Bronchial epithelial cell (primary cell): ENCODE measurements around the gene C1orf87. TPM values are rescaled to one million over a fixed set of nuclear protein-coding genes. Genes with fewer than 3 reads are reported as not detected.

Experiments used
- DNase-seq: peaks from one replicate; pipeline ENCODE4 v3.0.0-alpha.2; 2010; ENCODE audit warnings: low read depth
- FAIRE-seq: peaks from 2 replicates; lab custom pipeline; 2011; peaks lifted over from hg19 to GRCh38; lab: Jason Lieb, UNC
- H3K27me3 ChIP-seq: 2 replicates; pipeline ENCODE4 v1.5.1; 2011; ENCODE audit warnings: low read length; ENCODE audit not compliant: control insufficient read depth, insufficient read depth
- H3K36me3 ChIP-seq: 2 replicates; pipeline ENCODE4 v1.5.1; 2011; ENCODE audit warnings: low read length; ENCODE audit not compliant: control insufficient read depth, insufficient read depth
- H3K4me3 ChIP-seq: 2 replicates; pipeline ENCODE4 v1.5.1; 2011; ENCODE audit warnings: mild to moderate bottlenecking, low read depth, low read length, control low read depth
- total RNA-seq: library from RNA; depleted of rRNA; stranded (reverse); fragments of >200 nt; gene quantifications from 2 replicates; pipeline ENCODE4 v1.2.1, GENCODE V29; 2014
- TF ChIP-seq, protein P1 (sequence below): IDR thresholded peaks from 2 replicates; pipeline ENCODE4 v1.5.1; 2011; ENCODE audit warnings: mild to moderate bottlenecking, moderate library complexity, low read length, control low read depth, inconsistent platforms; ENCODE audit not compliant: insufficient read depth, severe bottlenecking

Gene C1orf87
- total RNA-seq, 1 donor from 2014 or later = not detected

DNA sequence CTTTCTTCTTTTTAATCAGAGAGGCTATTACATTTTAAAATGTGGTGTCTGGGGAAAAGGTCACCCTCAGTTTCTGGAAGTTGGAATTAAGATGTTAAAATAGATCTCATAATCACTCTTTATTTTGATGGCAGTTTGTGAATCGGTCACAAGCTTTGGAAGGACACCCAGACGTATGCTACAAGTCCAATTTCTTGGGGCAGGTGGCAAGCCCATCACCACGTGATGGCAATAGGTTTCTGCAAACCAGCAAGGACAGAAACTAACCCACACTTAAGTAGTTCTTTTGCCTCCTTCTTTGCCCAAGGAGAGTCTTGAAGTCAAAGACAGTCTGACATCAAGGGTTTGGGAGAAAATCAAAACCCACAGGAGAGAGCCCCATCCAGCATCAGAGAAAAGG, 72.9 kb downstream of the C1orf87 start:
- FAIRE-seq (no peak), DNase-seq (no peak)
- Histone ChIP-seq H3K4me3 (no peak overlapping the region), H3K36me3 (no peaks in the 10 kb centered on the region), H3K27me3 (no peaks in the 10 kb centered on the region)
- TF ChIP-seq, protein P1, sequence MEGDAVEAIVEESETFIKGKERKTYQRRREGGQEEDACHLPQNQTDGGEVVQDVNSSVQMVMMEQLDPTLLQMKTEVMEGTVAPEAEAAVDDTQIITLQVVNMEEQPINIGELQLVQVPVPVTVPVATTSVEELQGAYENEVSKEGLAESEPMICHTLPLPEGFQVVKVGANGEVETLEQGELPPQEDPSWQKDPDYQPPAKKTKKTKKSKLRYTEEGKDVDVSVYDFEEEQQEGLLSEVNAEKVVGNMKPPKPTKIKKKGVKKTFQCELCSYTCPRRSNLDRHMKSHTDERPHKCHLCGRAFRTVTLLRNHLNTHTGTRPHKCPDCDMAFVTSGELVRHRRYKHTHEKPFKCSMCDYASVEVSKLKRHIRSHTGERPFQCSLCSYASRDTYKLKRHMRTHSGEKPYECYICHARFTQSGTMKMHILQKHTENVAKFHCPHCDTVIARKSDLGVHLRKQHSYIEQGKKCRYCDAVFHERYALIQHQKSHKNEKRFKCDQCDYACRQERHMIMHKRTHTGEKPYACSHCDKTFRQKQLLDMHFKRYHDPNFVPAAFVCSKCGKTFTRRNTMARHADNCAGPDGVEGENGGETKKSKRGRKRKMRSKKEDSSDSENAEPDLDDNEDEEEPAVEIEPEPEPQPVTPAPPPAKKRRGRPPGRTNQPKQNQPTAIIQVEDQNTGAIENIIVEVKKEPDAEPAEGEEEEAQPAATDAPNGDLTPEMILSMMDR = no peak

DNA sequence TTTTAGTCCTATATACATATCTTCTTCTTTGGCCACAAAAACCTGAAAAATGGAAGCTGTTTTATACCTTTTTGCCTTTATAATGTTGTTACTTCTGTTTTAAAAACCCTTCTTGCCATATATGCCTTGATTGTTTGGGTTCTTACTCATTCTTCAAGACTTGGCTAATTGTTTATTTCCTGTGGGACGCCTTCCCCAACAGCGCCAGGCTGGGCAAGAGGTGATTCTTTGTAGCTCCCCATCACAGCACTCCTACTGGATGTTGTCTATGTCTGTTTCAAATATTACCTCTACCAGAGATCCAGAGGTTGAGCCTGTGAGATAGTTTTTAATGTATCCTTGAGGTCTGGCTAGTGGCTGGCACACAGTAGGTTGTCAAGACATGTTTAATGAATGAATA, 73.8 kb downstream of the C1orf87 start:
- no peaks in the 10 kb centered on the region for H3K27me3 ChIP-seq
- H3K36me3 ChIP-seq = no peaks in the 10 kb centered on the region
- DNase-seq (no peak), FAIRE-seq (no peak)
- H3K4me3 ChIP-seq = no peak overlapping the region
- TF ChIP-seq, protein P1 = no peak

DNA sequence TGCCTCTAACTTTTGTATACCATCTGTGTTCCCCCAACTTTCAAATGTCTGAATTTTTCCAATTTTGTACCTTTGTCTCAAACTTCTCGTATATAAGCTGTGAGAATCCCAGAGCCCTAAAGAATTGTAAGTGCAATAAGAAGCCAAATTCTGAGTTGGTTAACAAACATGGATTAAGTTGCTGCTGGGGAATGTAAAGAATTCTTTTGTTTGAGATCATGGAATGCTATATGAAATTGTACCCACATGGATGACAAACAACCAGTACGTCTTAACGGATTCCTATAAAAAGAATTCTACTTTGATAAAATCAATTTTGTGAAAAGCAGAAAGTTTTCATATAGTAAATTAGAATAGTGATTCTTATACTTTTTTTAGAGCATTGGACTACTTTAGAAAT, 74.6 kb downstream of the C1orf87 start:
- DNase-seq = peak; percentile 3
- TF ChIP-seq, protein P1 = no peak
- H3K4me3 ChIP-seq = no peak overlapping the region
- no peak for FAIRE-seq
- H3K36me3 ChIP-seq = no peaks in the 10 kb centered on the region
- H3K27me3 ChIP-seq = no peaks in the 10 kb centered on the region

DNA sequence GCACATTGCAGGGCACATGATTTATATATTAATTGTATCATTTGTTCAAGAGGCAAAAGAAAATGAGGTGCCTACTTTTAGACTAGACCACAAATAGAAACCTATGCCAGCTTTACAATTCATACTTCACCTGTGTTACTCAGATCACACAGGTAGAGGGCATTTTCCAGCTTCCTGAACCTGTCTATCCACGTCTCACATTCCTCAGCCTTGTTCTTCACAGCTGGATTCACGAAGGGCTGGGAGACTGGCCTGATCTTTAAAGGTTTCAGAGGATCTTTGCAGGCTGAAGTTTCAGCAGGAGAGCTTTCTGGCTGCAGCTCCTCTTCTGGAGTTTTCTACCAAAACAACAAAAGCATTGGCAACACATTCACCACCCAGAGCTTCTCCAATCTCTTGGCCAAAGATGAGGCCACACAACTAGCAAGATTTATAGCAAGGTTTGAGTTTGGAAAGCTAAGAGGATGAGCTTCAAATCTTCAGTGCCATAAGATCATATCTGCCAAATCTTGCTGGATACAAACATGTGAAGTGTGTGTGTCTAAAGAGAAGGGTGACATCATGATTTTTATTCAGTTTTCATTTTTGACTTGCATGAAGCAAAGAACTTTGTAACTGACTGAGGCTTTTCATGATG, 76.0 kb downstream of the C1orf87 start:
- FAIRE-seq = no peak
- TF ChIP-seq, protein P1 = peak; percentile 3
- no peaks in the 10 kb centered on the region for H3K27me3 ChIP-seq
- no peak overlapping the region for H3K4me3 ChIP-seq
- no peaks in the 10 kb centered on the region for H3K36me3 ChIP-seq
- DNase-seq = peak; percentile 5

- TF ChIP-seq, protein P1 = no peak
- no peak overlapping the region for H3K4me3 ChIP-seq
- H3K27me3 ChIP-seq = no peaks in the 10 kb centered on the region
- H3K36me3 ChIP-seq = no peaks in the 10 kb centered on the region
- DNase-seq (no peak), FAIRE-seq (no peak)
These were observed 79.0 kb downstream of the C1orf87 start for GRCh38 chr1:59994302-59995198.
